Suprapubic skin (tissue), 4 donors: Measurements from ENCODE around the gene AATF. TPM values are rescaled to one million over a fixed set of nuclear protein-coding genes. Genes with fewer than 3 reads are reported as not detected.

Experiments
- DNase-seq, 2 donors: peaks; one replicate each; pipeline ENCODE4 v3.0.0-alpha.2; 2019; ENCODE audit warnings: low spot score in 2 of 2
- H3K27ac ChIP-seq: fragments of 200-600 bp; sonication (generic); one replicate; pipeline ENCODE4 v1.5.1; 2019
- H3K27me3 ChIP-seq: fragments of 200-600 bp; sonication (generic); one replicate; pipeline ENCODE4 v1.5.1; 2019
- H3K36me3 ChIP-seq: fragments of 200-600 bp; sonication (generic); one replicate; pipeline ENCODE4 v1.5.1; 2019
- H3K4me1 ChIP-seq: fragments of 200-600 bp; sonication (generic); one replicate; pipeline ENCODE4 v1.5.1; 2019
- H3K4me3 ChIP-seq: fragments of 200-600 bp; sonication (generic); one replicate; pipeline ENCODE4 v1.5.1; 2019; ENCODE audit warnings: mild to moderate bottlenecking
- H3K9me3 ChIP-seq: fragments of 200-600 bp; sonication (generic); one replicate; pipeline ENCODE4 v1.5.1; 2019
- EP300 ChIP-seq: sonication (generic); formaldehyde crosslinking; IDR thresholded peaks from one replicate; pipeline ENCODE4 v1.6.1; 2017; ENCODE audit warnings: antibody characterized with exemption
- POLR2A ChIP-seq, 2 donors: fragments of 450-650 bp; IDR thresholded peaks; one replicate each; pipeline ENCODE4 v1.6.1; 2017; ENCODE audit warnings: antibody characterized with exemption in 2 of 2, mild to moderate bottlenecking in 2 of 2, moderate library complexity in 2 of 2
- POLR2AphosphoS5 ChIP-seq, 3 donors: sonication (generic); formaldehyde crosslinking; IDR thresholded peaks; one replicate each; pipeline ENCODE4 v1.6.1; 2017; ENCODE audit warnings: antibody characterized with exemption in 3 of 3
- WGBS: methylation state at CpG from one replicate; pipeline ENCODE4 v1.1.5; 2018; 5-methylcytosine and 5-hydroxymethylcytosine counted together
- total RNA-seq, 4 donors: library from RNA; depleted of rRNA; stranded (reverse); fragments of >200 nt; gene quantifications; one replicate each; pipeline ENCODE4 v1.1.0, GENCODE V29; 2016
- TF ChIP-seq, protein P1 (sequence below), 2 donors: fragments of 200-600 bp in 1 of 2; fragments of 450-650 bp in 1 of 2; sonication (generic) in 1 of 2; IDR thresholded peaks; one replicate each; pipeline ENCODE4 v1.5.1; 2016 to 2019; ENCODE audit warnings: antibody characterized with exemption in 2 of 2, mild to moderate bottlenecking in 1 of 2, moderate library complexity in 1 of 2

Gene AATF
- total RNA-seq, 4 donors from 2014 or later = 32.5 to 38.2 (median 36.0) TPM

DNA sequence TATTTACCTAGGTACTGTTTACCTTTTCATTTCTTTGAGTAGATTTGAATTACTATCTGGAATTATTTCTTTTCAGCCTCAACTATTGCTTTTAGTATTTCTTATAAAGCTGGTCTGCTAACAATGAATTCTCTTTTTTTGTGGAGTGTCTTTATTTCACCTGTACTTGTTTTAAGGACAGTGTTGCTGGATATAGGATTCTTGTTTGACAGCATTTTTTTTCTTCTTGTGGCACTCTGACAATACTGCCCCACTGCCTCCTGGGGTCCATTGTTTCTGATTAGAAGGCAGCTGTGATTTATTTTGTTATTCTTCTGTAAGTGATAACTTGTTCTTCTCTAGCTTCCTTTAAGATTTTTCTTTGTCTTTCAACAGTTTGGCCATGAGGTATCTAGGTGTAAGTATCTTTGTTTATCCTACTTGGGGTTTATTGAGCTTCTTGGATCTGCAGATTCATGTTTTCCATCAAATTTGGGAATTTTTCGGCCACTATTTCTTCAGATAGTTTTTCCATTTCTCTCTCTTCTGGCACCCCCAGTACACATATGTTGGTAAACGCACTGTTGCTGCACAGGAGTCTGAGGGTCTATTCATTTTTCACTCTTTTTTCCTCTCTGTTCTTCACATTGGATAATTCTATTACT, 130.4 kb downstream of the AATF start:
- Histone ChIP-seq H3K27ac (no peak overlapping the region), H3K4me1 (no peaks in the 10 kb centered on the region), H3K9me3 (no peaks in the 10 kb centered on the region), H3K27me3 (no peaks in the 10 kb centered on the region), H3K4me3 (no peak overlapping the region), H3K36me3 (no peaks in the 10 kb centered on the region)
- no peak for DNase-seq
- 98% methylated on average over 2 of the region's 2 CpGs for WGBS
- TF ChIP-seq POLR2A (IDR thresholded peaks at IDR 0.05) (no peak), POLR2AphosphoS5 (IDR thresholded peaks at IDR 0.05) (no peak), EP300 (no peak)
- TF ChIP-seq, protein P1, sequence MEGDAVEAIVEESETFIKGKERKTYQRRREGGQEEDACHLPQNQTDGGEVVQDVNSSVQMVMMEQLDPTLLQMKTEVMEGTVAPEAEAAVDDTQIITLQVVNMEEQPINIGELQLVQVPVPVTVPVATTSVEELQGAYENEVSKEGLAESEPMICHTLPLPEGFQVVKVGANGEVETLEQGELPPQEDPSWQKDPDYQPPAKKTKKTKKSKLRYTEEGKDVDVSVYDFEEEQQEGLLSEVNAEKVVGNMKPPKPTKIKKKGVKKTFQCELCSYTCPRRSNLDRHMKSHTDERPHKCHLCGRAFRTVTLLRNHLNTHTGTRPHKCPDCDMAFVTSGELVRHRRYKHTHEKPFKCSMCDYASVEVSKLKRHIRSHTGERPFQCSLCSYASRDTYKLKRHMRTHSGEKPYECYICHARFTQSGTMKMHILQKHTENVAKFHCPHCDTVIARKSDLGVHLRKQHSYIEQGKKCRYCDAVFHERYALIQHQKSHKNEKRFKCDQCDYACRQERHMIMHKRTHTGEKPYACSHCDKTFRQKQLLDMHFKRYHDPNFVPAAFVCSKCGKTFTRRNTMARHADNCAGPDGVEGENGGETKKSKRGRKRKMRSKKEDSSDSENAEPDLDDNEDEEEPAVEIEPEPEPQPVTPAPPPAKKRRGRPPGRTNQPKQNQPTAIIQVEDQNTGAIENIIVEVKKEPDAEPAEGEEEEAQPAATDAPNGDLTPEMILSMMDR (IDR thresholded peaks at IDR 0.05) = no peak

DNA sequence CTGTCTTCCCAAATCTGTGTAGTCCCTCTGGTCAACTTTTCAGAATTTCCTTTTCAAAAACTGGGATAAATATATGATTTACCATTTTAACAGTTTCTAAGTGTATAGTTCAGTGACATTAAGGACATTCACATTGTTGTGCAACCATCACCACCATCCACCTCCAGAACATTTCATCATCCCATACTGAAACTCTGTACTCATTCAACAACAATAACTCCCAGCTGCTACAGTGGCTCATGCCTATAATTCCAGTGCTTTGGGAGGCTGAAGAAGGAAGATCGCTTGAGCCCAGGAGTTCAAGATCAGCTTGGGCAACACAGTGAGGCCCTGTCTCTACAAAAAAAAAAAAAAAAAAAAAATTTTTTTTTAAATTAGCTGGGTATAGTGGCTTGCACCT, 131.0 kb downstream of the AATF start:
- Histone ChIP-seq H3K36me3 (no peaks in the 10 kb centered on the region), H3K4me1 (no peaks in the 10 kb centered on the region), H3K27ac (no peak overlapping the region), H3K9me3 (no peaks in the 10 kb centered on the region), H3K27me3 (no peaks in the 10 kb centered on the region), H3K4me3 (no peak overlapping the region)
- WGBS = 95% methylated on average over 1 of the region's 1 CpG
- TF ChIP-seq EP300 = no peak
- TF ChIP-seq, protein P1 (IDR thresholded peaks at IDR 0.05) = no peak
- no peak for TF ChIP-seq POLR2AphosphoS5 (IDR thresholded peaks at IDR 0.05)
- no peak for TF ChIP-seq POLR2A (IDR thresholded peaks at IDR 0.05)
- DNase-seq = no peak

DNA sequence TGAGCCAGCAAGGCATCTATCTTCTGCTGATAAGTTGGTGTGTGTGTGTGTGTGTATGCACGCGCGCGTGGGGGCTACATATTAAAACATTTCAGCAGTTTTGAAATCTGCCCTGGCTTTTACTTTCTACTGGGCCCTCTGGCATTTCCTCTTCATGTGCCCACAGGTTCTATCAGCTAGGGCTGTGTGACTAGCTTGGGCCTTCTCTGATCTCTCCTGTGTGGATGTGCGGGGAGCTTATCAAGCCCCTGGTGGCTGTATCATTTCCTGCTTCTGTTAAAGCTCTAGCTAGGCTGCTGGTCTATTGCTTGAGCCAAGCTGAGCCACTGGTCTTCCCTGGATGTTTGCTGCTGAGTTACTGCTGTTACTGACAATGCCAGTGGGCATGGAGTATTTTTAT, 132.5 kb downstream of the AATF start:
- DNase-seq = no peak
- 77% methylated on average over 5 of the region's 5 CpGs for WGBS
- no peak overlapping the region for H3K4me3 ChIP-seq
- TF ChIP-seq EP300 = no peak
- TF ChIP-seq, protein P1 (IDR thresholded peaks at IDR 0.05) = no peak
- no peak for TF ChIP-seq POLR2A (IDR thresholded peaks at IDR 0.05)
- TF ChIP-seq POLR2AphosphoS5 (IDR thresholded peaks at IDR 0.05) = no peak
- H3K4me1 ChIP-seq = no peaks in the 10 kb centered on the region
- H3K36me3 ChIP-seq = peaks cover 14% of the 10 kb centered on the region
- no peaks in the 10 kb centered on the region for H3K9me3 ChIP-seq
- H3K27ac ChIP-seq = no peak overlapping the region
- H3K27me3 ChIP-seq = no peaks in the 10 kb centered on the region

DNA sequence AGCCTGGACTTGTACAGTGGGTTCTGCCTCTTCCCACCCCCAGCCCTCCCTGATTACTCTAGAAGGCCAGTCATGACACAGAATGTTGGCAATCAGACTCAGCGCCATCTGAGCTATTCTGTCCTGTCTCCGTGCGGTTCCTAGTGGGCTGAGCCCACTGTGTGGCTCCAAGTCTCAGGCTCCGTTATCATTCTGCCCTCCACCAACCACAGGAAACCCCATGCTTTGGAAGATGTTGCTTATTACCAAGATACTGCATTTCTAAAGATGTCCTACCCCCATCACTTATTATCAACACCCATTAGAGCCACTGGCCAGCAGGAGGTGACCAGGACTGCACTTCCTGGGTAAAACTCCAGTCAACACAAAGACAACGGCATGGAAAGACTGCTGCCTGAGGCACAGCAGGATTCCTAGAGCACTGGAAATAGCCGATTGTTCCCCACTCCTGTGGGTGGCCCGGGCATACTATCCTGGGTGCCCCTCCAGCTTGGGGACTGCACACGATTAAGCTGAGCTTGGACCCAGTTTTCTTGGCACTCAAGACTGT, 133.6 kb downstream of the AATF start:
- H3K27ac ChIP-seq = no peak overlapping the region
- no peak for DNase-seq
- no peak overlapping the region for H3K4me3 ChIP-seq
- H3K9me3 ChIP-seq = no peaks in the 10 kb centered on the region
- H3K36me3 ChIP-seq = peaks cover 24% of the 10 kb centered on the region
- H3K4me1 ChIP-seq = no peaks in the 10 kb centered on the region
- WGBS = 66% methylated on average over 7 of the region's 8 CpGs
- no peaks in the 10 kb centered on the region for H3K27me3 ChIP-seq
- TF ChIP-seq, protein P1 (IDR thresholded peaks at IDR 0.05) = no peak
- TF ChIP-seq POLR2A (IDR thresholded peaks at IDR 0.05) = no peak
- TF ChIP-seq POLR2AphosphoS5 (IDR thresholded peaks at IDR 0.05) = no peak
- no peak for TF ChIP-seq EP300

DNA sequence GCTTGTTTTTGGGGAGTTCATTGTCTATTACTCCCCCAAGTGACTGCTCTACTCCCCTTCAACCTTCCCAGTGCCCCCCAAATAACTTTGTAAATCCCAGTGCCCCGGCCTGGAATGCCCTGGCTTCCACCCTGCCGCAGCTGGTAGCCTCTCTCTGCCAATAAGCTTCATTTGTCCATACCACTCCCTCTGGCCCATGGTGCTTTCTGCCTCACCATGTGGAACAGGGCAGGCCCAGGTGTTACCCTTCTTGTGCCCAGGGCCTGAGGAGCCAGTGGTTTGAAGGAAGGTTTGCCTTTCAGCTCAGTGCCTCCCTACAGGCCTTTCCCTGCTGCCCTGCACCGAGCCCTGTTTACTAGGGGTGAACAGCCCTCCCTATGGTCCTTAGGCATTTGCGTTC, 134.2 kb downstream of the AATF start:
- Histone ChIP-seq H3K36me3 (peaks cover 29% of the 10 kb centered on the region), H3K9me3 (no peaks in the 10 kb centered on the region), H3K27me3 (no peaks in the 10 kb centered on the region), H3K4me3 (no peak overlapping the region), H3K4me1 (no peaks in the 10 kb centered on the region), H3K27ac (no peak overlapping the region)
- no peak for DNase-seq
- 90% methylated on average over 4 of the region's 4 CpGs for WGBS
- TF ChIP-seq, protein P1 (IDR thresholded peaks at IDR 0.05) = no peak
- TF ChIP-seq POLR2AphosphoS5 (IDR thresholded peaks at IDR 0.05) = no peak
- TF ChIP-seq EP300 = no peak
- TF ChIP-seq POLR2A (IDR thresholded peaks at IDR 0.05) = no peak
